ENCODE data around the gene HOMER2.
A peak's percentile ranks its signal among the peaks of the same experiment; 100 is the strongest.

Gene HOMER2

GRCh38 chr15:82916161-82916952, 36.2 kb downstream of the HOMER2 start:
- 0 out of 2 replicates have a peak overlapping the region, but pooled peaks have one; percentile 3 for H3K4me3 ChIP-seq (ENCODE audit: low read depth, low read length)
- DNase-seq (ENCODE audit: low read depth): peak; percentile 92
- TF ChIP-seq CTCF (IDR thresholded peaks at IDR 0.05; ENCODE audit: control insufficient read depth, extremely low read depth, insufficient read depth): no peak

DNA sequence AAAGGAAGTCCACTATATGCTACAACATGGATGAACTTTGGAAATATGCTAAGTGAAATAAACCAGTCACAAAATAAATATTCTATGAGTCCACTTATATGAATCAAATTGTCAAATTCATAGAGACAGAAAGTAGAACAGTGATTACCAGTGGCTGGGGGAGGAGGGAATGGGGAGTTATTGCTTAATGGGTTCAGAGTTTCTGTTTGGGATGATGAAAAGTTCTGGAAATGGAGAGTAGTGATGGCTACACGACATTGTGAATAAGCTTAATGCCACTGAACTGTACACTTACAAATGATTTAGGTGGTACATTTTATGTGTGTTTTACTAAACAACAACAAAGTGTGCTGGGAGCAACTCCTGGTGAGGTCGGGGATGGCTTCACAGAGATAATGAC, 38.1 kb downstream of the HOMER2 start:
- no peak for TF ChIP-seq CTCF (IDR thresholded peaks at IDR 0.05; ENCODE audit: control insufficient read depth, extremely low read depth, insufficient read depth)
- DNase-seq (ENCODE audit: low read depth): no peak
- H3K4me3 ChIP-seq (ENCODE audit: low read depth, low read length): no peak overlapping the region

DNA sequence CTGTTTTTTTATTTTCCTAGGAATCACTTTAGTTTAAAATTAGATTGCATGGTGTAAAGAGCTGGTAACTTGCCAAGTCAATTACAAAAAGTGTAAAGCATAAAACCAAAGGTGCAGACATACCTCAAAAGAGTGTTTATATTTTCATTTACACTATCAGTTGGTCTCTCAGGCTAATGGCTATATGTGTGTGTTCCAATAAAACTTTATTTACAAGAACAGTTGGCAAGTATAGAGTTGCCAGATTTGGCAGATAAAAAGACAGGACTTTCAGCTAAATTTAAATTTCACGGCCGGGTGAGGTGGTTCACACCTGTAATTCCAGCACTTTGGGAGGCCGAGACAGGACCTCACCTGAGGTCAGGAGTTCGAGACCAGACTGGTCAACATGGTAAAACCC, 41.1 kb downstream of the HOMER2 start:
- TF ChIP-seq CTCF (IDR thresholded peaks at IDR 0.05; ENCODE audit: control insufficient read depth, extremely low read depth, insufficient read depth): no peak
- no peak overlapping the region for H3K4me3 ChIP-seq (ENCODE audit: low read depth, low read length)
- no peak for DNase-seq (ENCODE audit: low read depth)

- no peak for DNase-seq (ENCODE audit: low read depth)
- H3K4me3 ChIP-seq (ENCODE audit: low read depth, low read length): no peak overlapping the region
- TF ChIP-seq CTCF (IDR thresholded peaks at IDR 0.05; ENCODE audit: control insufficient read depth, extremely low read depth, insufficient read depth): no peak
Observed at GRCh38 chr15:82910721-82911120, 41.8 kb downstream of the HOMER2 start.

- H3K4me3 ChIP-seq (ENCODE audit: low read depth, low read length): no peak overlapping the region
- DNase-seq (ENCODE audit: low read depth): no peak
- no peak for TF ChIP-seq CTCF (IDR thresholded peaks at IDR 0.05; ENCODE audit: control insufficient read depth, extremely low read depth, insufficient read depth)
Observed at GRCh38 chr15:82909080-82909815, 43.3 kb downstream of the HOMER2 start.

GRCh38 chr15:82907350-82907749, 45.2 kb downstream of the HOMER2 start:
- TF ChIP-seq CTCF (IDR thresholded peaks at IDR 0.05; ENCODE audit: control insufficient read depth, extremely low read depth, insufficient read depth): no peak
- DNase-seq (ENCODE audit: low read depth): no peak
- H3K4me3 ChIP-seq (ENCODE audit: low read depth, low read length): no peak overlapping the region
